GM12878 (cell line): ENCODE data around the gene LRCH2. TPM values are rescaled to one million over a fixed set of nuclear protein-coding genes. Genes with fewer than 3 reads are reported as not detected.

ENCODE experiments used
- ATAC-seq: fragments of 200-7000 bp; cut with Tn5 transposase; 3 replicates; pipeline ENCODE4 v1.9.1; 2020; ENCODE audit warnings: mild to moderate bottlenecking, moderate library complexity
- BruUV-seq: library from RNA; stranded (reverse); fragments of 400-500 nt; replicated peaks from 2 replicates; lab custom pipeline; 2021; lab: Mats Ljungman, UMichigan
- CTCF ChIA-PET: fragments of 300-600 bp; sonication (Branson Sonifier 250); formaldehyde crosslinking; extraction: SDS; loops from one replicate; lab custom pipeline; 2021; ENCODE audit warnings: inconsistent platforms; lab: Yijun Ruan, JAX
- POLR2A ChIA-PET: fragments of 350-600 bp; formaldehyde crosslinking; extraction: SDS; loops from one replicate; lab custom pipeline; 2021; ENCODE audit warnings: inconsistent platforms; lab: Charles Lee
- RAD21 ChIA-PET: fragments of 300-600 bp; sonication (Branson Sonifier 250); formaldehyde crosslinking; loops from one replicate; lab custom pipeline; 2023; ENCODE audit warnings: antibody characterized with exemption; ENCODE audit not compliant: unreplicated experiment; lab: Charles Lee
- SMC1A ChIA-PET: fragments of 300-600 bp; sonication (Branson Sonifier 250); formaldehyde crosslinking; loops from one replicate; lab custom pipeline; 2023; ENCODE audit not compliant: unreplicated experiment, uncharacterized antibody; lab: Charles Lee
- DNase-seq: peaks from one replicate; pipeline ENCODE4 v3.0.0-alpha.2; 2011; ENCODE audit warnings: low read depth, low spot score
- FAIRE-seq: peaks from 3 replicates; lab custom pipeline; 2011; peaks lifted over from hg19 to GRCh38; lab: Jason Lieb, UNC
- H2AFZ ChIP-seq: 2 replicates; pipeline ENCODE4 v1.6.0; 2011; ENCODE audit warnings: low read depth, low read length, control low read depth; ENCODE audit not compliant: control insufficient read depth
- H3K27ac ChIP-seq: 2 replicates; pipeline ENCODE4 v1.5.1; 2011; ENCODE audit warnings: control low read depth; ENCODE audit not compliant: control insufficient read depth, insufficient read depth
- H3K27me3 ChIP-seq, 2 experiments: replicated peaks in 1 of 2; 2 replicates each; pipeline versions ENCODE4 v1.6.0 to v1.6.1; 2011; ENCODE audit warnings: low read length in 1 of 2; ENCODE audit not compliant: control insufficient read depth in 2 of 2, insufficient read depth in 2 of 2
- H3K36me3 ChIP-seq, 2 experiments: 2 replicates each; pipeline ENCODE4 v1.5.1; 2011; ENCODE audit warnings: low read length in 1 of 2; ENCODE audit not compliant: control insufficient read depth in 2 of 2, insufficient read depth in 2 of 2
- H3K4me1 ChIP-seq: 2 replicates; pipeline ENCODE4 v1.6.1; 2011; ENCODE audit warnings: mild to moderate bottlenecking, low read length, moderate library complexity, mixed read lengths; ENCODE audit not compliant: control insufficient read depth, insufficient read depth
- H3K4me2 ChIP-seq: 2 replicates; pipeline ENCODE4 v1.6.0; 2011; ENCODE audit warnings: control low read depth; ENCODE audit not compliant: control insufficient read depth, insufficient read depth
- H3K4me3 ChIP-seq: fragments of 200-600 bp; sonication (generic); 2 replicates; pipeline ENCODE4 v1.5.1; 2016
- H3K79me2 ChIP-seq: 2 replicates; pipeline ENCODE4 v1.6.0; 2011; ENCODE audit warnings: low read length; ENCODE audit not compliant: control insufficient read depth, insufficient read depth
- H3K9ac ChIP-seq: 2 replicates; pipeline ENCODE4 v1.8.0; 2011; ENCODE audit warnings: low read length, control low read depth, mixed read lengths; ENCODE audit not compliant: control insufficient read depth, insufficient read depth
- H3K9me3 ChIP-seq: replicated peaks from 3 replicates; pipeline ENCODE4 v1.5.1; 2011; ENCODE audit warnings: mild to moderate bottlenecking, low read length; ENCODE audit not compliant: control insufficient read depth, insufficient read depth
- H4K20me1 ChIP-seq: 2 replicates; pipeline ENCODE4 v1.6.0; 2011; ENCODE audit not compliant: control insufficient read depth, insufficient read depth
- BRCA1 ChIP-seq: IDR thresholded peaks from 2 replicates; pipeline ENCODE4 v1.6.1; 2011; ENCODE audit warnings: low read depth, low read length, improper control_type of control experiment
- DPF2 ChIP-seq: fragments of 450-650 bp; IDR thresholded peaks from 2 replicates; pipeline ENCODE4 v1.6.1; 2017; ENCODE audit warnings: mild to moderate bottlenecking
- IKZF1 ChIP-seq: fragments of 450-650 bp; conservative IDR thresholded peaks from 2 replicates; pipeline ENCODE4 v1.6.1; 2017; ENCODE audit warnings: antibody characterized with exemption, mild to moderate bottlenecking
- KDM1A ChIP-seq: fragments of 200-600 bp; sonication (generic); IDR thresholded peaks from 2 replicates; pipeline ENCODE4 v1.6.1; 2016; ENCODE audit warnings: borderline replicate concordance
- KLF5 ChIP-seq: fragments of 450-650 bp; IDR thresholded peaks from 2 replicates; pipeline ENCODE4 v1.6.1; 2014; ENCODE audit warnings: mild to moderate bottlenecking; ENCODE audit not compliant: partially characterized antibody
- NR2C2 ChIP-seq: IDR thresholded peaks from 2 replicates; pipeline ENCODE4 v1.6.1; 2011; ENCODE audit warnings: borderline replicate concordance, low read depth; ENCODE audit not compliant: control insufficient read depth, insufficient read length
- SUZ12 ChIP-seq: fragments of 200-600 bp; sonication (generic); IDR thresholded peaks from one replicate; pipeline ENCODE4 v1.6.1; 2018; ENCODE audit warnings: antibody characterized with exemption, mild to moderate bottlenecking; ENCODE audit not compliant: unreplicated experiment
- WGBS: methylation state at CpG from one replicate; pipeline ENCODE4 v1.1.6; 2016; ENCODE audit warnings: low lambda C conversion rate; ENCODE audit not compliant: insufficient replicate concordance, insufficient coverage; ENCODE audit errors: missing lambda C conversion rate; 5-methylcytosine and 5-hydroxymethylcytosine counted together
- in situ Hi-C: fragments of 300-500 bp; cut with MboI; formaldehyde crosslinking; loops from 9 replicates; pipeline ENCODE4 v1.14.3; 2018; ENCODE audit warnings: mixed read lengths
- intact Hi-C: fragments of 100-400 bp; cut with micrococcal nuclease; formaldehyde crosslinking; loops from one replicate; pipeline ENCODE4 v1.14.2; 2022; ENCODE audit not compliant: unreplicated experiment
- polyA plus RNA-seq, 11 experiments: library from polyadenylated mRNA; depleted of rRNA in 4 of 11; unstranded in 6 of 11; stranded (reverse) in 5 of 11; fragments of >200 nt; fragmentation: Nextera tagmentation in 4 of 11; fragmentation: Illumina TruSeq in 1 of 11; extraction: Ambion mirVana in 4 of 11; extraction: Trizol in 1 of 11; gene quantifications; 1 replicate in 1 of 11; 2 replicates in 10 of 11; pipeline versions ENCODE4 v1.2.1 to v1.2.3, GENCODE V29; 2011 to 2016; ENCODE audit warnings: inconsistent platforms in 2 of 11, missing spikeins in 2 of 11, low read depth in 1 of 11
- total RNA-seq, 4 experiments: library from RNA; depleted of rRNA in 3 of 4; stranded (reverse); fragments of >200 nt in 3 of 4; fragmentation: Illumina TruSeq in 1 of 4; extraction: Trizol in 1 of 4; gene quantifications; 2 replicates each; pipeline versions ENCODE4 v1.2.1 to v1.2.3, GENCODE V29; 2013 to 2021
- TF ChIP-seq, protein P1 (sequence below): IDR thresholded peaks from 2 replicates; pipeline ENCODE4 v1.6.1; 2012; ENCODE audit warnings: low read depth, low read length, improper control_type of control experiment
- TF ChIP-seq, protein P2 (sequence below): fragments of 450-650 bp; IDR thresholded peaks from 2 replicates; pipeline ENCODE4 v1.6.1; 2017; ENCODE audit warnings: borderline replicate concordance

LRCH2 gene
- total and polyA plus RNA-seq, 10 of the 15 experiments (the other 5 are each of a cell fraction or from before 2014, with no cell fraction given) = 0.01 to 0.10 (median 0.03) TPM; not detected in 7

DNA sequence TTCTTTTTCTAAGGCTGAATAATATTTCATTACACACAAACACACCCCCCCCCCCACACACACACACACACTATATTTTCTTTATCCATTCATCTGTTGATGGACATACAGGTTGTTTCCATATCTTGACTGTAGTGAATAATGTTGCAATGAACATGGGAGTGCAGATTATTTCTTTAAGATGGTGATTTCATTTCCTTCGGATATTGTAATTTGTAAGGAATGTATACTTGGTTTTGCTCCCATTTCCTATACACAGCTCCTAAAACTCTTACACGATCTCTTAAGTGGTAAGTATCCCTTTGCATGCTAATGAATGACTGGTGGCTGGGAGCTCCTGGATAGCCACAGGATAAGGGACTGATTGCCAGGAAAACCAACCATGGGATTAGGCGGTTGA is 59.3 kb downstream of the LRCH2 start:
- no peaks in the 10 kb centered on the region for H3K27me3 ChIP-seq
- TF ChIP-seq DPF2 (no peak), IKZF1 (no peak), SUZ12 (no peak), KLF5 (no peak), BRCA1 (no peak), NR2C2 (no peak)
- TF ChIP-seq, all 136 proteins: peak for 0

DNA sequence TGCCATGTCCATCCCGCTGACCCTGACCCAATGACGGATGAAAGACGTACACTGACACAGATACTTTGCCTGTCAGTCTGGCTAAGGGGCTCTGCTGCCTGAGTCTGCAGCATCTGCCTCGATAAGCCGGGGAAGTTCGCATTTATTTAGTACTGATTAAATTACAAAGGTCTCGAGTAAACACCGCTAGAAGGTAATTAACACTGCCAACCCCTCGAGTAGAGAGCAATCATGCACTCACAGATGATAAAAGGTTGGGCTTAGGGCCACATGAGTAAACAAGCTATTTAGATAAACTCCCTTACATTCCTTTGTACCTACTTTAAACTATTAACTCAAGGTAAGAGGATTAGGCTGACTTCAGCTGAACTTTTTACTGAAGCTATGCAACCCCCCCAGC is 60.7 kb downstream of the LRCH2 start:
- WGBS = 39% methylated on average over 9 of the region's 9 CpGs
- no peaks in the 10 kb centered on the region for H3K36me3 ChIP-seq
- BruUV-seq = no TSS peak
- no peak overlapping the region for H3K4me3 ChIP-seq
- CTCF ChIA-PET = no interaction called here
- RAD21 ChIA-PET = no interaction called here
- intact Hi-C loops (no loop called here), in situ Hi-C loops (no loop called here)
- H3K27ac ChIP-seq = no peak overlapping the region
- H4K20me1 ChIP-seq = no peaks in the 10 kb centered on the region
- SMC1A ChIA-PET = no interaction called here
- no peak for TF ChIP-seq KDM1A
- TF ChIP-seq, protein P1, sequence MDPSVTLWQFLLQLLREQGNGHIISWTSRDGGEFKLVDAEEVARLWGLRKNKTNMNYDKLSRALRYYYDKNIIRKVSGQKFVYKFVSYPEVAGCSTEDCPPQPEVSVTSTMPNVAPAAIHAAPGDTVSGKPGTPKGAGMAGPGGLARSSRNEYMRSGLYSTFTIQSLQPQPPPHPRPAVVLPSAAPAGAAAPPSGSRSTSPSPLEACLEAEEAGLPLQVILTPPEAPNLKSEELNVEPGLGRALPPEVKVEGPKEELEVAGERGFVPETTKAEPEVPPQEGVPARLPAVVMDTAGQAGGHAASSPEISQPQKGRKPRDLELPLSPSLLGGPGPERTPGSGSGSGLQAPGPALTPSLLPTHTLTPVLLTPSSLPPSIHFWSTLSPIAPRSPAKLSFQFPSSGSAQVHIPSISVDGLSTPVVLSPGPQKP = no peak
- TF ChIP-seq, protein P2, sequence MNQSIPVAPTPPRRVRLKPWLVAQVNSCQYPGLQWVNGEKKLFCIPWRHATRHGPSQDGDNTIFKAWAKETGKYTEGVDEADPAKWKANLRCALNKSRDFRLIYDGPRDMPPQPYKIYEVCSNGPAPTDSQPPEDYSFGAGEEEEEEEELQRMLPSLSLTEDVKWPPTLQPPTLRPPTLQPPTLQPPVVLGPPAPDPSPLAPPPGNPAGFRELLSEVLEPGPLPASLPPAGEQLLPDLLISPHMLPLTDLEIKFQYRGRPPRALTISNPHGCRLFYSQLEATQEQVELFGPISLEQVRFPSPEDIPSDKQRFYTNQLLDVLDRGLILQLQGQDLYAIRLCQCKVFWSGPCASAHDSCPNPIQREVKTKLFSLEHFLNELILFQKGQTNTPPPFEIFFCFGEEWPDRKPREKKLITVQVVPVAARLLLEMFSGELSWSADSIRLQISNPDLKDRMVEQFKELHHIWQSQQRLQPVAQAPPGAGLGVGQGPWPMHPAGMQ = no peak
- H3K79me2 ChIP-seq = no peaks in the 10 kb centered on the region
- no peak overlapping the region for H3K9ac ChIP-seq
- POLR2A ChIA-PET = no interaction called here
- H2AFZ ChIP-seq = no peak overlapping the region
- FAIRE-seq (no peak), ATAC-seq (no peak), DNase-seq (no peak)
- no peak overlapping the region for H3K4me2 ChIP-seq
- H3K4me1 ChIP-seq = no peaks in the 10 kb centered on the region
- no peaks in the 10 kb centered on the region for H3K27me3 ChIP-seq
- H3K9me3 ChIP-seq = no peaks in the 10 kb centered on the region

More for the DNA sequence above, 59.3 kb downstream of the LRCH2 start:
- ChIA-PET POLR2A (no interaction called here), RAD21 (no interaction called here), SMC1A (no interaction called here), CTCF (interaction anchor here (0.6 kb wide), 1 partner anchor 87 kb away, joined by 3 read pairs; no protein-coding TSS in a partner anchor)
- H3K27ac ChIP-seq = no peak overlapping the region
- no peaks in the 10 kb centered on the region for H3K9me3 ChIP-seq
- in situ Hi-C loops = no loop called here
- H3K4me3 ChIP-seq = no peak overlapping the region
- no peak overlapping the region for H2AFZ ChIP-seq
- H3K4me2 ChIP-seq = no peak overlapping the region
- no peak for DNase-seq
- FAIRE-seq = no peak
- H3K36me3 ChIP-seq = no peaks in the 10 kb centered on the region
- H3K4me1 ChIP-seq = no peaks in the 10 kb centered on the region
- no peak overlapping the region for H3K9ac ChIP-seq
- no peaks in the 10 kb centered on the region for H4K20me1 ChIP-seq
- BruUV-seq = no TSS peak
- intact Hi-C loops = no loop called here
- H3K79me2 ChIP-seq = no peaks in the 10 kb centered on the region
- ATAC-seq = no peak
- 28% methylated on average over 3 of the region's 3 CpGs for WGBS
